H9 (cell line): ENCODE data around the gene F2. TPM values are rescaled to one million over a fixed set of nuclear protein-coding genes. Genes with fewer than 3 reads are reported as not detected.
"Not testable (repeated sequence)": the region's sequence is repeated elsewhere in the genome, so short reads cannot be mapped to it uniquely, and the experiment has no call there.

ENCODE experiments used
- DNase-seq: peaks from one replicate; pipeline ENCODE4 v3.0.0-alpha.2; 2017
- H2AFZ ChIP-seq: one replicate; pipeline ENCODE4 v1.6.1; 2013; ENCODE audit warnings: mild to moderate bottlenecking, low read length, control low read depth, moderate library complexity
- H2AK5ac ChIP-seq: 2 replicates; pipeline ENCODE4 v1.6.1; 2013; ENCODE audit warnings: low read length, control low read depth, mixed read lengths; ENCODE audit not compliant: insufficient read length
- H2BK120ac ChIP-seq: one replicate; pipeline ENCODE4 v1.6.1; 2013; ENCODE audit warnings: low read depth, mild to moderate bottlenecking, low read length, control low read depth, inconsistent platforms; ENCODE audit not compliant: poor library complexity, severe bottlenecking
- H2BK12ac ChIP-seq: 2 replicates; pipeline ENCODE4 v1.6.1; 2013; ENCODE audit warnings: low read length, control low read depth, mixed read lengths, low read depth; ENCODE audit not compliant: insufficient read length
- H2BK15ac ChIP-seq: 2 replicates; pipeline ENCODE4 v1.6.1; 2013; ENCODE audit warnings: low read depth, low read length, control low read depth
- H2BK20ac ChIP-seq: one replicate; pipeline ENCODE4 v1.6.1; 2013; ENCODE audit warnings: low read depth, mild to moderate bottlenecking, low read length, control low read depth, inconsistent platforms; ENCODE audit not compliant: poor library complexity, severe bottlenecking
- H2BK5ac ChIP-seq: 2 replicates; pipeline ENCODE4 v1.6.1; 2013; ENCODE audit warnings: low read length, control low read depth, mixed read lengths; ENCODE audit not compliant: insufficient read length
- H3K14ac ChIP-seq: 2 replicates; pipeline ENCODE4 v1.6.1; 2013; ENCODE audit warnings: low read length, control low read depth; ENCODE audit not compliant: insufficient read depth
- H3K18ac ChIP-seq: 2 replicates; pipeline ENCODE4 v1.6.1; 2013; ENCODE audit warnings: low read depth, mild to moderate bottlenecking, mixed read lengths, low read length, control low read depth; ENCODE audit not compliant: insufficient read length
- H3K23ac ChIP-seq: 2 replicates; pipeline ENCODE4 v1.6.1; 2013; ENCODE audit warnings: low read length, control low read depth, mixed read lengths, low read depth; ENCODE audit not compliant: insufficient read length
- H3K23me2 ChIP-seq: 2 replicates; pipeline ENCODE4 v1.6.1; 2013; ENCODE audit warnings: low read depth, mild to moderate bottlenecking, mixed read lengths, low read length, control low read depth; ENCODE audit not compliant: insufficient read length, poor library complexity, severe bottlenecking
- H3K27ac ChIP-seq: 2 replicates; pipeline ENCODE4 v1.5.1; 2013; ENCODE audit warnings: low read length, control low read depth, mixed read lengths, low read depth; ENCODE audit not compliant: insufficient read length
- H3K27me3 ChIP-seq: 2 replicates; pipeline ENCODE4 v1.6.1; 2013; ENCODE audit warnings: low read length, control low read depth, inconsistent platforms; ENCODE audit not compliant: insufficient read depth
- H3K4ac ChIP-seq: 2 replicates; pipeline ENCODE4 v1.6.1; 2013; ENCODE audit warnings: low read depth, mild to moderate bottlenecking, control low read depth, inconsistent platforms, low read length, moderate library complexity
- H3K4me1 ChIP-seq: 2 replicates; pipeline ENCODE4 v1.6.1; 2013; ENCODE audit warnings: low read length, control low read depth, inconsistent platforms; ENCODE audit not compliant: insufficient read depth
- H3K4me2 ChIP-seq: 2 replicates; pipeline ENCODE4 v1.6.1; 2013; ENCODE audit warnings: low read length, control low read depth, mixed read lengths; ENCODE audit not compliant: insufficient read length, insufficient read depth
- H3K56ac ChIP-seq: 2 replicates; pipeline ENCODE4 v1.6.1; 2013; ENCODE audit warnings: low read depth, mild to moderate bottlenecking, mixed read lengths, low read length, control low read depth; ENCODE audit not compliant: insufficient read length
- H3K79me1 ChIP-seq: 2 replicates; pipeline ENCODE4 v1.6.1; 2013; ENCODE audit warnings: low read depth, mild to moderate bottlenecking, moderate library complexity, low read length, control low read depth, inconsistent platforms; ENCODE audit not compliant: insufficient read depth, poor library complexity, severe bottlenecking
- H3K79me2 ChIP-seq: 2 replicates; pipeline ENCODE4 v1.6.1; 2013; ENCODE audit warnings: low read length, control low read depth, inconsistent platforms; ENCODE audit not compliant: insufficient read depth
- H3K9ac ChIP-seq: 2 replicates; pipeline ENCODE4 v1.6.1; 2013; ENCODE audit warnings: low read length, control low read depth, mixed read lengths; ENCODE audit not compliant: insufficient read length; ENCODE audit errors: extremely low read depth
- H3K9me3 ChIP-seq: one replicate; pipeline ENCODE4 v1.6.1; 2013; ENCODE audit warnings: low read depth, low read length, inconsistent platforms; ENCODE audit not compliant: control insufficient read depth
- H3T11ph ChIP-seq: one replicate; pipeline ENCODE4 v1.6.1; 2013; ENCODE audit warnings: mild to moderate bottlenecking, low read length, control low read depth, inconsistent platforms
- H4K20me1 ChIP-seq: one replicate; pipeline ENCODE4 v1.6.1; 2013; ENCODE audit not compliant: control insufficient read depth, insufficient read length, insufficient read depth
- H4K5ac ChIP-seq: 2 replicates; pipeline ENCODE4 v1.6.1; 2013; ENCODE audit warnings: low read depth, mild to moderate bottlenecking, mixed read lengths, low read length, control low read depth; ENCODE audit not compliant: insufficient read length
- H4K8ac ChIP-seq: replicated peaks from 2 replicates; pipeline ENCODE4 v1.6.1; 2013; ENCODE audit warnings: low read length, control low read depth, mixed read lengths, low read depth; ENCODE audit not compliant: insufficient read length
- H4K91ac ChIP-seq: 2 replicates; pipeline ENCODE4 v1.6.1; 2013; ENCODE audit warnings: low read depth, mild to moderate bottlenecking, moderate library complexity, mixed read lengths, low read length, control low read depth; ENCODE audit not compliant: insufficient read length
- H3K27ac Mint-ChIP-seq, 3 experiments: 2 replicates in 2 of 3; 3 replicates in 1 of 3; pipeline ENCODE4 v1.8.0; 2020 to 2021; ENCODE audit warnings: mixed read lengths in 3 of 3, mild to moderate bottlenecking in 1 of 3, moderate library complexity in 1 of 3
- H3K27me3 Mint-ChIP-seq: 2 replicates; pipeline ENCODE4 v1.8.0; 2021; ENCODE audit warnings: low read depth, mild to moderate bottlenecking, moderate library complexity, mixed read lengths
- H3K36me3 Mint-ChIP-seq, 3 experiments: 2 replicates in 2 of 3; 3 replicates in 1 of 3; pipeline ENCODE4 v1.8.0; 2020 to 2021; ENCODE audit warnings: low read depth in 3 of 3, mixed read lengths in 3 of 3; ENCODE audit not compliant: insufficient read depth in 1 of 3
- H3K4me1 Mint-ChIP-seq, 2 experiments: 2 replicates each; pipeline ENCODE4 v1.8.0; 2020; ENCODE audit warnings: mixed read lengths in 2 of 2
- H3K4me3 Mint-ChIP-seq, 2 experiments: 2 replicates in 1 of 2; 3 replicates in 1 of 2; pipeline ENCODE4 v1.8.0; 2020 to 2021; ENCODE audit warnings: mild to moderate bottlenecking in 2 of 2, mixed read lengths in 2 of 2, moderate library complexity in 1 of 2
- H3K9me3 Mint-ChIP-seq, 2 experiments: 2 replicates in 1 of 2; 3 replicates in 1 of 2; pipeline ENCODE4 v1.8.0; 2020; ENCODE audit warnings: mild to moderate bottlenecking in 2 of 2, mixed read lengths in 2 of 2, moderate library complexity in 1 of 2
- WGBS: extraction: QIAGEN DNeasy Blood & Tissue Kit; methylation state at CpG from one replicate; pipeline ENCODE4 v1.1.7; 2013; ENCODE audit warnings: missing lambda C conversion rate, low lambda C conversion rate, mixed read lengths; ENCODE audit not compliant: insufficient read length; ENCODE audit errors: extremely low coverage; 5-methylcytosine and 5-hydroxymethylcytosine counted together
- total RNA-seq: library from RNA; stranded (reverse); gene quantifications from 2 replicates; pipeline ENCODE4 v1.2.1, GENCODE V29; 2021
- TF ChIP-seq, protein P1 (sequence below): fragments of 200-600 bp; sonication (generic); conservative IDR thresholded peaks from 3 replicates; pipeline ENCODE4 v1.8.0; 2021; ENCODE audit warnings: antibody characterized with exemption, mild to moderate bottlenecking

Gene F2
- total RNA-seq, 1 experiment from 2014 or later: not detected

DNA sequence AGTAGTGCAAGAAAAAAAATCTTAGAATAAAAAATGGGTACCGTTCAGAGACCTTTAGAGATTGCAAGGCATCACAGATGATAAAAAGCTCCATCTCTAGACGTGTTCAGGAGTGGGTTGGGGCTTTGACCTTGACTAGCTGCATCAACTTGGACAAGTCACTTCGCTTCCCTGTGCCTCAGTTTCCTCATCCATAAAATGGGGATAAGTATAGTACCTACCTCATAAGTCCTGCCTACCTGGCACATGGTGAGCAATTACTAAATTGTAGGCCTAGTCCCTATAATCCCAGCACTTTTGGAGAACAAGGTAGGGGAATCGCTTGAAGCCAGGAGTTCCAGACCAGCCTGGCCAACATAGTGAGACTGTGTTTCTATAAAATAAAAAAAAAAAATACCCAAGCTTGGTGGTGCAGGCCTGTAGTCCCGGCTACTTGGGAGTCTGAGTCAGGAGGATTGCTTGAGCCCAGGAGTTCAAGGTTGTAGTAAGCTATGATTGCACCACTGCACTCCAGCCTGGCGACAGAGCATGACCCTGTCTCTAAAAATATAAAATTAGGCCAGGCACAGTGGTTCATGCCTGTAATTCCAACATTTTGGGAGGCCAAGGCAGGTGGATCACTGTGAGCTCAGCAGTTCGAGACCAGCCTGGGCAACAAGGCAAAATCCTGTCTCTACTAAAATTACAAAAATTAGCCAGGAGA lies 6.0 kb upstream of the F2 start:
- Mint-ChIP-seq H3K27ac (no peak overlapping the region), H3K27me3 (no peaks in the 10 kb centered on the region), H3K36me3 (peaks cover 0 to 3% (median 0%) of the 10 kb centered on the region in 3 experiments; a peak in 1 of 7 replicates), H3K9me3 (no peaks in the 10 kb centered on the region), H3K4me3 (no peak overlapping the region), H3K4me1 (0 out of 4 replicates have a peak, but pooled peaks cover 0 to under 1% of the 10 kb centered on the region in 2 experiments)
- Histone ChIP-seq H2AK5ac (no peak overlapping the region), H3K9ac (no peak overlapping the region), H3K4me1 (no peaks in the 10 kb centered on the region), H4K20me1 (no peaks in the 10 kb centered on the region), H3K4ac (no peak overlapping the region), H3K18ac (no peak overlapping the region), H3K27ac (no peak overlapping the region), H2BK20ac (no peak overlapping the region), H2AFZ (no peak overlapping the region), H2BK15ac (no peak overlapping the region), H2BK12ac (no peak overlapping the region), H2BK5ac (no peak overlapping the region), H4K8ac (no peak overlapping the region), H3K27me3 (no peaks in the 10 kb centered on the region), H3K9me3 (no peaks in the 10 kb centered on the region), H4K5ac (no peak overlapping the region), H4K91ac (no peak overlapping the region), H3K14ac (no peak overlapping the region), H3K79me2 (no peaks in the 10 kb centered on the region), H3K23ac (no peak overlapping the region), H3K4me2 (no peak overlapping the region), H3T11ph (no peak overlapping the region), H3K56ac (no peak overlapping the region), H3K23me2 (no peaks in the 10 kb centered on the region), H3K79me1 (no peaks in the 10 kb centered on the region), H2BK120ac (no peak overlapping the region)
- no CpG with 5 or more reads among the region's 7 CpGs for WGBS
- no peak for DNase-seq
- TF ChIP-seq, protein P1, sequence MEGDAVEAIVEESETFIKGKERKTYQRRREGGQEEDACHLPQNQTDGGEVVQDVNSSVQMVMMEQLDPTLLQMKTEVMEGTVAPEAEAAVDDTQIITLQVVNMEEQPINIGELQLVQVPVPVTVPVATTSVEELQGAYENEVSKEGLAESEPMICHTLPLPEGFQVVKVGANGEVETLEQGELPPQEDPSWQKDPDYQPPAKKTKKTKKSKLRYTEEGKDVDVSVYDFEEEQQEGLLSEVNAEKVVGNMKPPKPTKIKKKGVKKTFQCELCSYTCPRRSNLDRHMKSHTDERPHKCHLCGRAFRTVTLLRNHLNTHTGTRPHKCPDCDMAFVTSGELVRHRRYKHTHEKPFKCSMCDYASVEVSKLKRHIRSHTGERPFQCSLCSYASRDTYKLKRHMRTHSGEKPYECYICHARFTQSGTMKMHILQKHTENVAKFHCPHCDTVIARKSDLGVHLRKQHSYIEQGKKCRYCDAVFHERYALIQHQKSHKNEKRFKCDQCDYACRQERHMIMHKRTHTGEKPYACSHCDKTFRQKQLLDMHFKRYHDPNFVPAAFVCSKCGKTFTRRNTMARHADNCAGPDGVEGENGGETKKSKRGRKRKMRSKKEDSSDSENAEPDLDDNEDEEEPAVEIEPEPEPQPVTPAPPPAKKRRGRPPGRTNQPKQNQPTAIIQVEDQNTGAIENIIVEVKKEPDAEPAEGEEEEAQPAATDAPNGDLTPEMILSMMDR: no peak

DNA sequence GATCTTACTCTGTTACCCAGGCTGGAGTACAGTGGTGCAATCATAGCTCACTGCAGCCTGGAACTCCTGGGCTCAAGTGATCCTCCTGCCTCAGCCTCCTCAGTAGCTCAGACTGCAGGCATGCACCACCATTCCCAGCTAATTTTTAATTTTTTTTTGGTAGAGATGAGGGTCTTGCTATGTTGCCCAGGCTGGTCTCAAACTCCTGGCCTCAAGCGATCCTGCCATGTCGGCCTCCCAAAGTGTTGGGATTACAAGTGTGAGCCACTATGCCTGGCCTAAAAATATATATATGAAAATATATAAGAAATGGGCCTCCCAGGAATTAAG lies 1.2 kb upstream of the F2 start:
- H3K36me3 Mint-ChIP-seq, H3K9me3 Mint-ChIP-seq, H2BK120ac ChIP-seq, H4K91ac ChIP-seq, H2BK5ac ChIP-seq, H4K8ac ChIP-seq, H2AK5ac ChIP-seq, H3K9me3 ChIP-seq, H2BK15ac ChIP-seq, H3T11ph ChIP-seq, H3K27ac ChIP-seq, H3K4me2 ChIP-seq, H3K18ac ChIP-seq, H3K4me1 ChIP-seq, H3K9ac ChIP-seq, H3K79me1 ChIP-seq, H3K23me2 ChIP-seq, H4K5ac ChIP-seq, H3K14ac ChIP-seq, H2AFZ ChIP-seq, H3K23ac ChIP-seq, H3K56ac ChIP-seq, H3K79me2 ChIP-seq, H3K4ac ChIP-seq, H2BK12ac ChIP-seq, DNase-seq, H3K4me3 Mint-ChIP-seq, H3K4me1 Mint-ChIP-seq, H2BK20ac ChIP-seq, H3K27me3 Mint-ChIP-seq, H3K27me3 ChIP-seq, H4K20me1 ChIP-seq, H3K27ac Mint-ChIP-seq: not testable (repeated sequence)
- no CpG with 5 or more reads among the region's 2 CpGs for whole genome bisulfite sequencing
